ENCODE results near the gene DIPK2A.

Gene DIPK2A

DNA sequence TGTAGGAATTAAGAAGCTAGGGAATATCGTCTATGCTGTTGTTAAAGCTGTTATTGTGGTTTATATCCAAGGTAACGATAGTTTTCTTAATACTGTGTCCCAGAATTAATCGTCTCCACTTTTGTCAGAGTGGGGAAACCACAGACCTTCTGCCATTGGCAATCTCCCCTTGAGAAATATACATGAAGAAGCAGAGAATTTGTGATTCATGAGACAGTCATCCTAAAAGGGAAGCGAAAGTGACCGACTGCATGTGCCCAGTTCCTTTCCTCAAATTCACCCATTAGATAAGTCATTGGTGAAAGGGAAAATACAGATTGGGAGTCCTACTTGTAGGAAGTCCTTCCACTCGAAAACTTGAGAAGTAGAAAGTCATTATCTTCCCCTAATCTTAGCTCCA lies 26.6 kb downstream of the DIPK2A start:
- TF ChIP-seq, protein P1, sequence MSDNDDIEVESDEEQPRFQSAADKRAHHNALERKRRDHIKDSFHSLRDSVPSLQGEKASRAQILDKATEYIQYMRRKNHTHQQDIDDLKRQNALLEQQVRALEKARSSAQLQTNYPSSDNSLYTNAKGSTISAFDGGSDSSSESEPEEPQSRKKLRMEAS (IDR thresholded peaks at IDR 0.05), result no peak
- TF ChIP-seq YY1 (IDR thresholded peaks at IDR 0.05; ENCODE audit: low read depth) (no peak), CEBPB (IDR thresholded peaks at IDR 0.05) (no peak), FOXM1 (IDR thresholded peaks at IDR 0.05; ENCODE audit: borderline replicate concordance, low read depth) (no peak), NFIC (IDR thresholded peaks at IDR 0.05) (no peak), ZBTB7A (IDR thresholded peaks at IDR 0.05; ENCODE audit: low read depth) (no peak), CREB1 (IDR thresholded peaks at IDR 0.05; ENCODE audit: low read depth) (no peak), RAD21 (IDR thresholded peaks at IDR 0.05; ENCODE audit: low read depth) (no peak), EGR1 (IDR thresholded peaks at IDR 0.05) (no peak)

DNA sequence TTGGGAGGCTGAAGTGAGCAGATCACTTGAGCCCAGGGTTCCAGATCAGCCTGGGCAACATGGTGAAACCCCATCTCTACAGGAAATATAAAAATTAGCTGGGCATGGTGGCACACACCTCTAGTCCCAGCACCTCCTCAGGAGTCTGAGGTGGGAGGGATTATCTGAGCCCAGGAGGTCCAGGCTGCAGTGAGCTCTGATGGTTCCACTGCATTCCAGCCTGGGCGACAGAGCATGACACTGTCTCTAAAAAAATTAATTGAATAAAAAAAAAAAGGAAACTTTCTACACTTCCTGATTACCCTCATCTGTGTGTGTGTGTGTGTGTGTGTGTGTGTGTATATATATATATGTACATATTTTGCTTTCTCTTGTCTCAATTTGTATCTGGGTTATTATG lies 31.4 kb downstream of the DIPK2A start:
- TF ChIP-seq TEAD4 (IDR thresholded peaks at IDR 0.05) (0 out of 2 replicates have a peak, but pooled peaks have one; percentile 48), CREB1 (IDR thresholded peaks at IDR 0.05; ENCODE audit: low read depth) (no peak)

DNA sequence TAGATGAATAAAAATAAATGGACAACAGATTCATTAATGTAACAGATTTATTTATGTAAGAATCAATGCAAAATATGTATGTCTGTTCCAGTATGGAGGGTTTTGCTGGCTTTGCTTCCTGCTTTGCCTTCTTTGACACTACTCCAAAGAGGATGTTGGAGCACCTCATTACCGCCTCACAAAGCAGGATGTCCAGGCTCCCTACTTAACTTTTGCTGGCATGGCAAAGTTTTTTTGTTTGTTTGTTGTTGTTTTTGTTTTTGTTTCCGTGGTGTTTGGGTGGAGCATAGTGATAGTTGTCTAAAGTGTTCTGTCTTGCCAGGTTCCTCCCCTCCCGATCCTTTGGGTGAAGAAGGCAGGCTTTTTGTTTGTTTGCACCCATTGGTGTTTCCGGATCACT lies 38.7 kb downstream of the DIPK2A start:
- TF ChIP-seq, protein P2, sequence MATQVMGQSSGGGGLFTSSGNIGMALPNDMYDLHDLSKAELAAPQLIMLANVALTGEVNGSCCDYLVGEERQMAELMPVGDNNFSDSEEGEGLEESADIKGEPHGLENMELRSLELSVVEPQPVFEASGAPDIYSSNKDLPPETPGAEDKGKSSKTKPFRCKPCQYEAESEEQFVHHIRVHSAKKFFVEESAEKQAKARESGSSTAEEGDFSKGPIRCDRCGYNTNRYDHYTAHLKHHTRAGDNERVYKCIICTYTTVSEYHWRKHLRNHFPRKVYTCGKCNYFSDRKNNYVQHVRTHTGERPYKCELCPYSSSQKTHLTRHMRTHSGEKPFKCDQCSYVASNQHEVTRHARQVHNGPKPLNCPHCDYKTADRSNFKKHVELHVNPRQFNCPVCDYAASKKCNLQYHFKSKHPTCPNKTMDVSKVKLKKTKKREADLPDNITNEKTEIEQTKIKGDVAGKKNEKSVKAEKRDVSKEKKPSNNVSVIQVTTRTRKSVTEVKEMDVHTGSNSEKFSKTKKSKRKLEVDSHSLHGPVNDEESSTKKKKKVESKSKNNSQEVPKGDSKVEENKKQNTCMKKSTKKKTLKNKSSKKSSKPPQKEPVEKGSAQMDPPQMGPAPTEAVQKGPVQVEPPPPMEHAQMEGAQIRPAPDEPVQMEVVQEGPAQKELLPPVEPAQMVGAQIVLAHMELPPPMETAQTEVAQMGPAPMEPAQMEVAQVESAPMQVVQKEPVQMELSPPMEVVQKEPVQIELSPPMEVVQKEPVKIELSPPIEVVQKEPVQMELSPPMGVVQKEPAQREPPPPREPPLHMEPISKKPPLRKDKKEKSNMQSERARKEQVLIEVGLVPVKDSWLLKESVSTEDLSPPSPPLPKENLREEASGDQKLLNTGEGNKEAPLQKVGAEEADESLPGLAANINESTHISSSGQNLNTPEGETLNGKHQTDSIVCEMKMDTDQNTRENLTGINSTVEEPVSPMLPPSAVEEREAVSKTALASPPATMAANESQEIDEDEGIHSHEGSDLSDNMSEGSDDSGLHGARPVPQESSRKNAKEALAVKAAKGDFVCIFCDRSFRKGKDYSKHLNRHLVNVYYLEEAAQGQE (IDR thresholded peaks at IDR 0.05; ENCODE audit: low read depth), result no peak
- TF ChIP-seq TCF12 (IDR thresholded peaks at IDR 0.05; ENCODE audit: low read depth) (no peak), ZBTB7A (IDR thresholded peaks at IDR 0.05; ENCODE audit: low read depth) (no peak), NFIC (IDR thresholded peaks at IDR 0.05) (no peak), CREB1 (IDR thresholded peaks at IDR 0.05; ENCODE audit: low read depth) (no peak), RAD21 (IDR thresholded peaks at IDR 0.05; ENCODE audit: low read depth) (no peak)

DNA sequence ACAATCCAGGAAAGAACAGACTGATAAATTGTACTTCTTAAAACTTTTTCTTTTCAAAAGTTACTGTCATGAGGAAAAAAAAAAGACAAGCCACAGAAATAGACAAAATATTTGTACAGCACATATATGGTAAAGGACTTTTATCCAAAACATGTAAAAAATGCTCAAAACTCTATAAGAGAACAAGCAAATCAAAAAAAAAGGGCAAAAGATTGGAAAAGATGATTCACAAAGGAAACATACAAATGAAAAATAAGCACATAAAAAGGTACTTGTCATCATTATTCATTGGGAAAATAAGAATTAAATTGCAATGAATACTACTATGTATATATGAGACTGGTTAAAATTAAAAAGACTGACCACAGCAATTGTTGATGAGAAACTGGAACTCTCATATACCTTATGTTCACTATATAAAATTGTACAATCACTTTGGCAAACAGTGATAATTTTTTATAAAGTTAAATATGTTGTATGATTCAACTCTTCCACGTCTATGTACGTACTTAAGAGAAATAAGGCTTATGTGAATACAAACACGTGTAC lies 39.7 kb downstream of the DIPK2A start:
- no peak for TF ChIP-seq RAD21 (IDR thresholded peaks at IDR 0.05; ENCODE audit: low read depth)
- TF ChIP-seq, protein P3, sequence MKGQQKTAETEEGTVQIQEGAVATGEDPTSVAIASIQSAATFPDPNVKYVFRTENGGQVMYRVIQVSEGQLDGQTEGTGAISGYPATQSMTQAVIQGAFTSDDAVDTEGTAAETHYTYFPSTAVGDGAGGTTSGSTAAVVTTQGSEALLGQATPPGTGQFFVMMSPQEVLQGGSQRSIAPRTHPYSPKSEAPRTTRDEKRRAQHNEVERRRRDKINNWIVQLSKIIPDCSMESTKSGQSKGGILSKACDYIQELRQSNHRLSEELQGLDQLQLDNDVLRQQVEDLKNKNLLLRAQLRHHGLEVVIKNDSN (IDR thresholded peaks at IDR 0.05), result no peak
- TF ChIP-seq NFIC (IDR thresholded peaks at IDR 0.05), result no peak
- TF ChIP-seq TEAD4 (IDR thresholded peaks at IDR 0.05), result no peak
- TF ChIP-seq, protein P1 (IDR thresholded peaks at IDR 0.05), result no peak
- TF ChIP-seq TAF1 (IDR thresholded peaks at IDR 0.05; ENCODE audit: low read depth), result no peak
- TF ChIP-seq, protein P2 (IDR thresholded peaks at IDR 0.05; ENCODE audit: low read depth), result no peak
- no peak for TF ChIP-seq EP300 (IDR thresholded peaks at IDR 0.05; ENCODE audit: borderline replicate concordance)
- no peak for TF ChIP-seq FOXM1 (IDR thresholded peaks at IDR 0.05; ENCODE audit: borderline replicate concordance, low read depth)
- no peak for TF ChIP-seq EGR1 (IDR thresholded peaks at IDR 0.05)
- TF ChIP-seq TCF12 (IDR thresholded peaks at IDR 0.05; ENCODE audit: low read depth), result no peak
- no peak for TF ChIP-seq CEBPB (IDR thresholded peaks at IDR 0.05)
- no peak for TF ChIP-seq ZBTB7A (IDR thresholded peaks at IDR 0.05; ENCODE audit: low read depth)
- TF ChIP-seq YY1 (IDR thresholded peaks at IDR 0.05; ENCODE audit: low read depth), result no peak
- no peak for TF ChIP-seq CREB1 (IDR thresholded peaks at IDR 0.05; ENCODE audit: low read depth)

DNA sequence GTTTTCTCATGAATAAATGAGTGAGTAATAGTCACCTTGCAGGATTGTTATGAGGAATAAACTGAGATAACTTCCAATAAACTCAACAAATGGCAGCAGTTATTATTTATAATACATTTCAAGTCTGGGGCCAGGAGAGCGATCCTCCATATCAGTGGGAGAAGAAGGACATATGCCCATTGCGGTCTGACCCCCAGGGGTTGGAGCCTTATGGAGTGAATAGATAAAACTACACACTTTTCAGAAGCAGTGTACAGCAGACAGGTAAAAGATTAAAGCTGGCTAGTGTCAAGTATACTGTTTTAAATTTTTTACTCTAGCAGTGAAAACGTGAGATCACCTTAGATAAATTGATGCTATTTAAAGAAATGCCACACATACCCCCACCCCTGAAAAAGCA lies 43.5 kb downstream of the DIPK2A start:
- no peak for TF ChIP-seq YY1 (IDR thresholded peaks at IDR 0.05; ENCODE audit: low read depth)
- TF ChIP-seq, protein P1 (IDR thresholded peaks at IDR 0.05), result no peak
- TF ChIP-seq TEAD4 (IDR thresholded peaks at IDR 0.05), result no peak
- no peak for TF ChIP-seq CEBPB (IDR thresholded peaks at IDR 0.05)
- no peak for TF ChIP-seq ZBTB7A (IDR thresholded peaks at IDR 0.05; ENCODE audit: low read depth)
- TF ChIP-seq FOXM1 (IDR thresholded peaks at IDR 0.05; ENCODE audit: borderline replicate concordance, low read depth), result no peak
- TF ChIP-seq, protein P2 (IDR thresholded peaks at IDR 0.05; ENCODE audit: low read depth), result no peak
- no peak for TF ChIP-seq EP300 (IDR thresholded peaks at IDR 0.05; ENCODE audit: borderline replicate concordance)
- no peak for TF ChIP-seq NFIC (IDR thresholded peaks at IDR 0.05)
- TF ChIP-seq, protein P3 (IDR thresholded peaks at IDR 0.05), result no peak
- TF ChIP-seq TCF12 (IDR thresholded peaks at IDR 0.05; ENCODE audit: low read depth), result no peak
- no peak for TF ChIP-seq TAF1 (IDR thresholded peaks at IDR 0.05; ENCODE audit: low read depth)

Measured in Ishikawa (cell line).